ENCODE measurements around the gene LAMB1.
A peak's percentile ranks its signal among the peaks of the same experiment; 100 is the strongest.
"Not testable (repeated sequence)": the region's sequence is repeated elsewhere in the genome, so short reads cannot be mapped to it uniquely, and the experiment has no call there.

LAMB1 gene

DNA sequence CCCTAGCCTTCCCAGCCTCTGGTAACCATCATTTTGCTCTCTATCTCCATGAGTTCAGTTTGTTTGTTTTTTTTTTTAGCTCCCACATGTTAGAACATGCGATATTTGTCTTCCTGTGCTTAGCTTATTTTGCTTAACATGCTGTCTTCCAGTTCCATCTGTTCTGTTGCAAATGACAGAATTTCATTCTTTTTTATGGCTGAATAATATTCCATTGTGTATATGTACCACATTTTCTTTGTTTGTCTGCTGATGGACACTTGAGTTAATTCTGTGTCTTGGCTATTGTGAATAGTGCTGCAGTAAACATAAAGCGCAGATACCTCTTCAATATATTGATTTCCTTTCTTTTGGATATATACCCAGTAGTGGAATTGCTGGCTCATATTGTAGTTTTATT lies 91.0 kb downstream of the LAMB1 start:
- no peak for DNase-seq

DNA sequence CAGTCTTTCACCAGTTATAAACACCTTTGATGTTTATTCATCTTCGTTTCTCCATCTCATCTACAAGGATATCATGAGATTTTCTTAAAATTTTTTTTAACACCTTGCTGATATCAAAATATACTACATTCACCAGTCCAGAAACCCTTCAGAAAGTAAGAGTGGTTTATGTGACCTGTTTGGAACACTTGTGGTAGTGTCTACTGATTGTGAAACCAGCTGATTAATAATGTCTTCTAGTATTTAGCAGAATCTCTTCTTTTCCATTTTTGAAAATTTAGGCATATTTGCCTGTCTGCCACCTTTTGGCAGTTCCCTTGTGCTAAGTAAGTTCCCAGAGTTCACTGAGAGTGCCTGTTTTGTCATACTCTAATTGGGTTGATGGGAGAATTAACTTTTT lies 93.5 kb downstream of the LAMB1 start:
- no peak for DNase-seq

DNA sequence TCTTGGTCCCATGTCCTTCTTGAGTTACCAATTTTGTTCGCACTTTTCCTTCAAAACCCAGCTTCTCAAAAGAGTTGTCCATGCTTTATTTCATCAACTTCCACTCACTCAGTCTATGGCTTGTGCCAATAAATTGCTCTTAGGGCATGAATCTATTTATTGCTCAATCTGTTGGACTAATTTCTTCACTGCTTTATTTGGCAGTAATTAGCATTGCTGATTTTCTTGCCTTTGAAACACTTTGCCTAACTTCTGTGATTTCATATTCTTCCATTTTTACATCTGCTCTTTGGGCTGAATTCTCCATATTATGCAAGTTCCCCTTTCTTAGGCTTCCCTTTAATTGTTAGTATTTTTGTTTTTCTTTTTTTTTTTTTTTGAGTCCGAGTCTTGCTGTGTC lies 95.2 kb downstream of the LAMB1 start:
- DNase-seq = no peak

DNA sequence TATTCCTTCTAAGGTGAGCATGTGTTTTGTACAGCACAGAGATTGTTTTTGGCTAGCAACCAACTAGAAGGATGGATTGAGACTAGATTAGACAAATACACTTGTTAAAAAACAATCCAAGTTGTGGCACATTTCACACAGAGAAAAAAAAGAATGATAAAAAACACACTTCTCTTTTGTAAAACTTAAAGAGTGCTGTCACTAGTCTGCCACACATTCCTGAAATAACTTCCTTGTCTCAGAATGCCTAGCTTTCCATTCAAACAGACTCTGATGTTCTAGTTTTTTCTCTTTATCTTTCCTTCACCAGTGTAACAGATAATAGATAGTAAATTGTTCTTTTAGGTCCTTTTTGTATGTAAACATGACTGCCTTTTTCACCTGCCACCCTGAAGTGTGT lies 100.6 kb downstream of the LAMB1 start:
- DNase-seq = no peak

DNA sequence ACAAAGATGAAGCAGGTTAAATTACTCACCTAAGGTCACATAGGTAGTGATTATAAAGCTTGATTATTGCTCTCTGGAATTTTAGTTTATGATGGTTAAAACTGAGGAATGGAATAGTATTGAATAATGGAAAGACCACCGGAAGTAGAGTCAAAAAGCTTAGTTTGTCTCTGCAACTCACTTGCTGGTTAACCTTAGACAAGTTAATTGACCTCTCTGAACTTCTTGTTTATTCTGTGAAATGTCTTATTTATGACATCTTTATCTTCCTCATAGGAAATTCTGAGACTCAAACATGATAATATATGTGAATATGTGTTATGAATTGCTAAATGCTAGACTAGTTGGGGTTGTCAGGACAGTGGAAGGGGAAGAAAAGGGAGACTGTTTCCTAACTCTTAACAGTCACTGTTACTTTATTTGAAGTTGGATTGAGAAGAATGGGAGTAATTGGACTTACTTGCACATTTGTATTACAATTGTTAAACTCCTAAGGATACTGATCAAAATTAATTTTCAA lies 102.4 kb downstream of the LAMB1 start:
- no peak for DNase-seq

DNA sequence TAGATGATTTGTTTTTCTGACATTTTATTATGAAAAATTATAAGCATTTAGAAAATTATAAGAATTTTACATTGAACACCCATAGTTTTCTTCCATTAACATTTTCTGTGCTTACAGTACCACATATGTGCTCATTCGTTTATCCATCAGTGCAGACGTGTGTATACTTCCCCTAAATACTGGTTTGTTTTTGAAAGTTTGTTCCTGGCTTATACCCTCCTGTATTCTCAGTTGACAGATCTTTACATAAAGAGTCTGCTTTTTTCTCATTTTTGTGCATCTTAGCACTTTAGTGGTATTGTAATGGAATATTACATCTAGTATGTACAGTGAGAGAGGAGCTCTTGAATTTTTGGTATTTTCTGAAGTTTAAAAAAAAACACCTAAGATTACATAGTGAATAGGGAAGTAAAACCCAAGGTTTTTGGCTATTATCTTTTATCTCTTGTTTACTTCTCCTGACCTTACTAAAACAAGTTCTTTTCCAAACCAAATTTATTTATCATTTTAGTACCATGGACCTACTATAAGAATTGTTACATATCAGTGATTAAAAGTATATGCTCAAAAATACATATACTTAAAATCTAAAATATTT lies 103.9 kb downstream of the LAMB1 start:
- DNase-seq = no peak

DNA sequence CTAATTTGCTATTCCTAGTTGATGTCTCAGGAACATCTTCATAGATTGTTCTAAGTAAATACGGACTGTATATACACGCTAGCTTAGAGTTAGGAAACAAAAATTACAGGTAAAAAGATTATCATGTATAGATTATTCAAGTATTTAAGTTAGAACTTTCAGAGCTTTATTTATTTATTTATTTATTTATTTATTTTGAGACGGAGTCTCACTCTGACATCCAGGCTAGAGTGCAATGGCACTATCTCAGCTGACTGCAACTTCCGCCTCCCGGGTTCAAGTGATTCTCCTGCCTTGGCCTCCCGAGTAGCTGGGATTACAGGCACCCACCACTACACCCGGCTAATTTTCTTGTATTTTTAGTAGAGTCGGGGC lies 110.6 kb downstream of the LAMB1 start:
- not testable (repeated sequence) for DNase-seq

DNA sequence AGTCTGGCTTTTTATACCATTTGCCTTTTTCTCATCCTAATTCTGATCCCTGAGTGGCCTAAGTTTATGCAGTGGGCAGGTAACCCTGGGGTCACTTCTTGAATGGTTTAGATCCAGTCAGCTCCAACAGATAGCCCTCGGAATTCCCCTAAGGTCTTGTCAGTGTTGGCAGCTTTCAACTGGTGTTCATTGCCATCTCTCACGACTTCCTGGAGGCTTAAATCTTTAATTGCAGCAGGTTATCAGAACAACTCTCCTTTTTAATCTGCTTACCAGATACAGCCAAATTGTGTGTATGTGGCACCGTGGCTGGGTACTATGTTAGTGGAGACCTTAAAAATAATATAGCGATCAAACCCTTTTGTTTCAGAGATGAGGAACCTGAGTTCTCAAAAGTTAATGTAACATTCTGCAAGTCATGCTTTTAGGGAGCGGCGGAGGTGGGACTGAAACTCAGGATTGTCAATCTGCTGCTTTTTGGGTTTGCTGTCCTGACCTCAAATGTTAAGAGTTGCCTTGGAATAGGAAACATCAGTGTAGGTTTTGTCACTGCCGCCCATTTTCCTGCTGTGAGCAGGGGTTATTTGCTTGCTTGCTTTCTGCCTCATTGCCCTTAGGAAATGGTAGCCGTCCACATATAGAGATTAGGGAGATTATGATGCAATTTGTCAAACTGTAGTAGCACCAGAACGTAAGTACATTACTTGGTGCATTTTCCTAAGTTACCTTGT lies 111.2 kb downstream of the LAMB1 start:
- no peak for DNase-seq

DNA sequence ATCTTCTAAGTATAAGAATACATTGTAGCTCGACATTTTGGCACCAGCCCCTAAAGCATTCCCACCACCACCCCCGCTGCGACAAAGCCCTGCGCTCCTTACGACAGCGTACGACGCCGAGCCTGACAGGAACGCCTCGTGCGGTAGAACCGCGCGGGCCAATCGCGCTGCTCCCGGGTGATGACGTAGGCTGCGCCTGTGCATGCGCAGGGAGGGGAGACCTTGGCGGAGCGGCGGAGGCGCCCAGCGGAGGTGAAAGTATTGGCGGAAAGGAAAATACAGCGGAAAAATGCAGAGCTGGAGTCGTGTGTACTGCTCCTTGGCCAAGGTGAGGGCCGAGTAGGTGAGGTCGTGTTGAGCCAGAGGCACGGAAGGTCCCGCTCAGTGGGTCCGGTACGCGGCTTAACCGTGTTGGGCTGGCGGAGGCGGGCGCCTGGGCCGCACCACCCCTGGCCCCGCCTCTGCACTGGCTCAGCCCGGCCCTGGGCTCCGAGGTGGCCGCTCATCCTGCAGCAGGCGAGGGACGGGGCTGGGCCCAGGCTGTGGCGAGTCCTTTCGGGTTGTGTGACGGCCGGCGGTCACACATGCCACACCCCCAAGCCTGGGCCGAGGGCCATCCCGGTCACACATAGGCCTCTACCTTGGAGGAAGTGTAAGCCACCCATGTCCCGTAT lies 111.9 kb downstream of the LAMB1 start, which contains the start of gene DLD:
Gene DLD, plus strand, starts transcription at position 222 of the 674 bp plus-strand sequence. Its CDS starts 68 bp downstream, at position 290.
- peak; percentile 47 to 82 for DNase-seq

DNA sequence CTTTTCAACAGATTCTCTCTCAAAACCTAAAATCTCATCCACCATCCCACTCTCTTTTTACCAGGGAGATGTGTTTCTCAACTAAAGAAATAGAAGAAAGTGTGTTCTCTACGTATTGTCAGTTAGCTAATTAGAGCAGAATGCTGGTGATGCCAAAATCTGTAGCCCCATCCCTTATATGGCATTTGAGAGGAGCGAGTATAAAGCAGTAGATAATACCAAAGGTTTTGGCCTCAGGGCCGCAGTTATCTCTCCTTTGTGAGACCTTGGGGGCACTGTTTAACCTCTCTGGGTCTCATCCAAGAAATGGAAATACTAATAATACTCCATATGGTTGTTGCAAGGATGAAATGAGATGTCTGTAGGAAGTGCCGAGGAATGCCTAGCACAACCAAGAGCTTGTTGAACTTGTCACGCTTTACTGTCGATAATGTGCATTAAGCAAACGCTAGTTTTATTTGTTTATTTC lies 112.4 kb downstream of the LAMB1 start:
- DNase-seq = peak in 1 of 2 experiments; percentile 34

DNA sequence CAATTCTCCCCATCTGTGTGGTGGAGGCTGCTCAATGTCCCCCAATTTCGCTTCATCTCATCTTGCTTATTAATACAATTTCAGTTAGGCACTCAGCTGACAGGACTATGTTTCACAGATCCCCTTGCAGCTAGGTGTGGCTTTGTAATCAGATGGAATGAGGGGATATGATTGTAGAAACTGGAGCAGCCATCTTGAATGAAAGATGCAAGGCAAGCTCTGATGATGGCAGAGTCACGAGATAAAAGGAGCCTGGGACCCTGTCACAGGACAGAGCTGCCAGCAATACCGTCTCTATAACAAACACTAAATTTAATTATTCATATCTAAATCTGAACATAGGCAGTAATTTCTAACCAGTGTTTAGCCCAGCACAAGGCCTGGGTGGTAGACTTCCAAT lies 113.0 kb downstream of the LAMB1 start:
- no peak for DNase-seq

DNA sequence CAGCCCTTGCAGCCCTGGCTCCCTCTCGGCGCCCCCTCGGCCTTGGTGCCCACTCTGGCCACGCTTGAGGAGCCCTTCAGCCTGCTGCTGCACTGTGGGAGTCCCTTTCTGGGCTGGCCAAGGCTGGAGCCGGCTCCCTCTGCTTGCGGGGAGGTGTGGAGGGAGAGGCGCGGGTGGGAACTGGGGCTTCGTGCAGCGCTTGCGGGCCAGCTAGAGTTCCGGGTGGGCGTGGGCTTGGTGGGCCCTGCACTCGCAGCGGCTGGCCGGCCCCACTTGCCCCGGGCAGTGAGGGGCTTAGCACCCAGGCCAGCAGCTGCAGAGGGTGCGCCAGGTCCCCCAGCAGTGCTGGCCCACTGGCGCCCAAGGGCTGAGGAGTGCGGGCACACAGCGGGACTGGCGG lies 115.1 kb downstream of the LAMB1 start:
- DNase-seq = not testable (repeated sequence)

DNA sequence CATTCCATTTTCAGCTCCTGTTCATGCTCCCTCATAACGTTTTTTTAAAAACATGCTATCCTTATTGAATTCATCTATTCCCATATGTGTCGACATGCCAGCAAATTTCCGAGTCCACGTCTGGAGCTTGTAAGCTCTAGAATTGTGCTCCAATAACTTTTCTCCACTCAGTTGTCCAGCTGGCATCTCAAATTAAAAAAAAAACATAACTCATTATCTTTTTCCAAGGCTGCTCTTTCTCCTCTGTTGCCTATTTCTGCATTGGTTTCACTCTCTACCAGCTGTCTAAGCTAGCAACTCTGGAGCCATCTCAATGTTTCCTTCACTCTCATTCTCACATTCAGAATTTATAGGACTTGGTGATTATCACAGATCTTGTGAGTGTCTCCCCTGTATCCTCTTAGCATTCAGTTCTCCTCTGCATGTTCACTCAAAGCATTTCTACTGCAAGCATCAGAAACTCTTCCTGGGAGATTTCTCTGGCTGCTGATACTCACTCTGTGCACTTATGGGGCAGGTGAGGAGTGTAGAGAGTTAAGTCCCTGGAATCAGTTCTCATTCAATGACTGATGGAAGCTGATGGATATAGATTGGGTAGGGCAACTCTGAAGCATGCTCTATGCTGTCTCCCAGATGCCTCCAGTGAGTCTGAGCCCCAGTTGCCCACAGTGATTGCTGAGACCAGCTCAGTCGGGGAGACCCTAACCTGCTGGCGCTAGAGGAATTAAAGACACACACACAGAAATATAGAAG lies 118.7 kb downstream of the LAMB1 start:
- DNase-seq = no peak

DNA sequence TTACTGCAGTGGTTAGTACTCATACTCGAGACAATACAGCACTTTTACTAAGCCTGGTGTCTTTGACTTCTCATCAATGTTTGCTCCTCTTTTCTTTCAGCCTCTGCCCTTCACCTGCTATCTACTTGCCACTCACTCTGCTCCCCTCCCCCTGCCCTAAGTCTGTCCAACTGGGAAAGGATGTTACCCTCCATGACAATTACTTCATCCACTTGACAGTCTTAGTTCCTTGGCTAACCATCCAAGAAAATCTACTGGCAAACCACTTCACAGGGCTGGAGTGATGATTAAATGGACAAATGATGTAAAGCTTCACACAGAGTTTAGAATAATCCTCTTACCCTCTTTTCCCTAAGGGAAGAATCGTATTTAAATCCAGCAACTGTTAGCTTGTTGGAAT lies 120.2 kb downstream of the LAMB1 start:
- no peak for DNase-seq

DNA sequence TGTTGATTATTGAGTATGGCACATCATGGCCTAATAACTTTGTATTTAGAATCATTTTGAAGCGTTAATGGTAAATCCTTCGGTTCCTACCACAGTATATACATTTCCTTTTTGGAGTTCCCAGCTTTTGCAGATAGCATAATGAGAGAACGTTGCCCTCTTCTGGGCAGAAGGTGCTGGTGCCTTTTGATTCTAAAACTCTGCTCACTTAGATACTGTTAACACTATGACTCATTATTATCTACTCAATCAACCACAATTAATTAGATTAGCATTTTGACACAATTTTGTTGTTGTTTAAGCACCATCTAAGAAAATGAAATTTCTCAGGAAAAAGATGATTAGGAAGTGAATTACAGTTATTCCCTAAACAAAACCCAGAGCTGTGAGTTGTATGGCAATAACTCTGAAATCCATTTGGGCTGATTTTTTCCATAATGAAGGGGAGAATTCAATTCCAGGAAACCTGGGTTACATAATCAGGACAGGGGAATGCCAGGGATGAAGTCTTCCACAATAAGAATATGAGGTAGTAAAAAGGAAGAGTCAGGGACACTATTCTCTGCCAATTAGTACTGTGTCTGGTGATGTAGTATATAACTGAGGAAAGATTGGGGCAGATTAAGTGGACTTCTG lies 123.4 kb downstream of the LAMB1 start:
- peak in 1 of 2 experiments; percentile 35 for DNase-seq

DNA sequence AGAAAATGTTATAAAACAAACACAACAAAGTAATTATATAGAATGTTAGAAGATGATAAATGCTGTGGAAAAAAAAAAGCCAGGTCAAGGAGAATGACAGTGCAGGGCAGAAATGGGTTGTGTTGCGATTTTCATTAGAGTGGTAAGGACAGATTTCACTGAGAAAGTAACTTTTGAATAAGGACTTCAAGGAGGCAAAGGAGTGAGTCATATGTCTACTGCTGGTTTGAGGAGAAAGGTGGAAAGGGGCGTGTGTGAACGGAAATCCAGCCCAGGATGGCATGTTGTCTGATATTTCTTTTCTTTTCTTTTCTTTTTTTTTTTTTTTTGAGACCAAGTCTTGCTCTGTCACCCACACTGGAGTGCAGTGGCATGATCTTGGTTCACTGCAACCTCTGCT lies 124.3 kb downstream of the LAMB1 start:
- no peak for DNase-seq

DNA sequence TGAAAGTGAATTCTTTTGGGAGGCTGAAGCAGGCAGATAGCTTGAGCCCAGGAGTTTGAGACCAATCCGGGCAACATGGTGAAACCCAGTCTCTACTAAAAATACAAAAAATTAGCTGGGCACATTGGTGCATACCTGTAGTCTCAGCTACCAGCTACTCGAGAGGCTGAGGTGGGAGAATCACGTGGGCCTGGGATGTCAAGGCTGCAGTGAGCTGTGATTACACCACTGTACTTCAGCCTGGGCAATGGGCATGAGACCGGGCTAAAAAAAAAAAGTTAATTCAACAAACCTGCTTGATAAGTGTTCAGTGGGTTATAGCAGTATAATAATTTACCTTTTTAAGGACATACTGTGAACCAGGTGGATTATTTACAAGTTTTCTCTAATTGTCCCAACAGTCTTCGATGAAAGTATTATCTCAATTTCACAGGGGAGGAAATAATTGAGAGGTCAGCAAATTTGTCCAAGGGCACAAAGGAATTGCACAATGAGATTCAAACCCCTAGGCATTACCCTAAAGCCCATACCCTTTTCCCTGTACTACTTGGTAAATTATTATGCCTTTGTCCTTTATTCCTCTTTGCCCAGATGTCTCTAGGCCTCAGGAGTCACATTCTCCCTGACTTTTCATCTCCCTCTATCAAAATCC lies 125.1 kb downstream of the LAMB1 start:
- no peak for DNase-seq

DNA sequence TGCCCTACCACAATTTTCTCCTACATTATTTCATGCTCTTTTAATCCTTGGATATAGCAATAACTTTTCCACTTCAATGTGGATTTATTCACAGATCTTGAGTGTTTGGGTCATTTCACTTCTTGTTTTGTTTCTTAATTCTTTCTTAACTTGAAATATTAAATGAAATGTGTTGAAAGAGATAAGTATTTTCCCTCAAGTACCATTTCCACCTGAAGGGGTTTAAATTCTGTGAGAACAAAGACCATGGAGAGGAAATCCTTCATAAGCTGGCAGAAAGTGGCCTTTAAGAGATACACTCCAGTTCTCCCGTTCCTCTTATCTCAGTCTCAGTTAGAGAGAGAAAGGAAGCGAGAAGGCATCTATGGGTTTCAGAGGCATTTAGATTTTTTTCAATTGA lies 126.0 kb downstream of the LAMB1 start:
- no peak for DNase-seq

DNA sequence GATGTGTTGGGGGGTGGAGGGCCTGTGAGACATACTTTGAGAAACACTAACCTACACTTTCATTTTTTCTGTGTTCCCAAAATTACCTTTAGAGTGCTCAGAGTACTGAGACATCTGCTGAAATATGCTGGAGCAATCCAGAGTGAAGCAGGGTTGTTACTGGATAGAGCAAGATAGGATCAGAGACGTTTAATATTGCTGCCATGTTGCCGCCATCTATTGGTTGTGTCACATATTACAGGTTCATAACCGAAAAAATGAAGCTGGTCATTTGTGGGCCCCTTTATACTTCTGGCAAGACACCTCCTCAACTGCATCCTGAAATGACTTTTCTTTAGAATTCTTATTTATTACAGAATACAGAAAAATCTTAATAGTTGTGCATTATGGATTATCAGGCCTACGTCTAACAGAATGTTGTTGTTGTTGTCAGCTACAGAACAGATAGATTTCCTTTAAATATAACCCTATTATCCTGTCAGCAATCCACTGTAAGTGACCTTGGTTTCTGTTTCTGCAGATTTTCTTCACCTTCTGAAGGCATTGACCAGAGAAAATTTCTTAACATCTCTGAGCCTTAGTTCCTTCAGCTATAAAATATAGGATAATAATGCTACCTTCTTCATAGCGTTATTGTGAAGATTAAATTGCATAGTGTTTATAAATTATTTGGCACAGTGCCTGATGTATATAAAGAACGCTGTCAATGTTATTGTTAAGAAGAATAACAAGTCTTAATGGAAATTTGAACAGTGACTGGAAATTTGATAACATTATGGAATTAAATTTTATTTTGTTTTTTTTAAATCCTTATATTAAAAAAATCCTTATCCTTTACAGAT lies 128.1 kb downstream of the LAMB1 start:
- DNase-seq = peak in 1 of 2 experiments; percentile 27

DNA sequence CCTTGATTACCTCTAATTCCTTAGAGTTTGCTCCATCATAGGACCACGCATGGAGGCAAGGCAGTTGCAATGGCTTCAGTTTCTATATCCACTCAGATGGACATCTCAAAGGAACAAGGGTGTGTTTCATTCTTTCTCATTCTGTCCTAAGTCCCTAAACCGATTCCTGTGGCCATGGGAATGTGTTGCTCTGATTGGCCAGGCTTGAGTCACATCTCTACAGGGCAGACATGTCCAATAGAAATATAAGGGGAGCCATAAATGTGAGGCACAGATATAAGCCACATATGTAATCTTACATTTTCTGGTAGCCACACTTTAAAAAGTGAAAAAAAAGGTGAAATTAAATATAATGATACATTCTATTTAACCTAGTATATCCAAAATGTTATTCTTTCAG lies 128.8 kb downstream of the LAMB1 start:
- DNase-seq = no peak

Measured in NCI-H446 (cell line).